ENCODE measurements around the gene HCN3. TPM values are rescaled to one million over a fixed set of nuclear protein-coding genes. Genes with fewer than 3 reads are reported as not detected.
A peak's percentile ranks its signal among the peaks of the same experiment; 100 is the strongest.

The HCN3 gene
- total and polyA plus RNA-seq, 2 of the 13 experiments (the other 11 are each of a cell fraction or from before 2014, with no cell fraction given): 2.4 to 10.2 TPM

DNA sequence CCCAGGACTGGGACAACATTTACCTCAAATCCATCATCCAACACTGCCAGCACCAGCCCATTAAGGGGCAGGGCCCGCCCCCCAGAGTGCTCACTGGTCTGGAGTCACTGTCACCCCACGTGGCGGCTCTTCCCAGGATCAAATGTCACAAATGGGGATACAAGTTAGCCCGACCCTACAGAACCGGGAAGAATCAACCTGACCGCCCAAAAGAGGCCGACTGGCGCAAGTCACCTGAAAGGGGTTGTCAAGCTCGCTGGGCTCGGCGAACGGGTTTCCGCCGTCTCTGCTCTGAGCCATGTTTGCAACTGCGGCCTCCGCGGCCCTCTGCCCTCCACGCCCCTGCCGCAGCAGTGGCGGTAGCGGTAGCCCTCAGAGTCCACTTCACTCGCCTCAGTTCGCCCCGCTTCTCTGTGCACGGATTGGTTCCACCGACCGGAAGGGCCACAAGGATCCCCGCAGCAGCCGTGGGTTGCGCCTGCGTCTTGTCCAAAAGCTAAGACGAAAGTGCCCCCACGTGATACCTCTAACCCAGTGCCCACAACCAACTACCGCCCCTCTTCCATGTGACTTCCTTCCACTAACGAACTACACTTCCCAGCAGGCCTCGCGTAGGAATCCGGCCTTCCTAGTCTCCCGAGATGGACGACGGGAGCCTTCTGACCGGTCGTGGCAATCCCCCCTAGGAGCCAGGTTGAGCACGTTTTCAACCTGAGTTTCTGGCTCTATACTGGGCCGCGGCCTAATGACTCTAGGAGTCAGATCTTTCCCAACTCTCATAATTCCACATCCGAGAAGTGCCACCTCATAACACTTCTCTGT, 15.2 kb upstream of the HCN3 start, which contains the start of gene SCAMP3 (continued):
- TF ChIP-seq, protein P1, sequence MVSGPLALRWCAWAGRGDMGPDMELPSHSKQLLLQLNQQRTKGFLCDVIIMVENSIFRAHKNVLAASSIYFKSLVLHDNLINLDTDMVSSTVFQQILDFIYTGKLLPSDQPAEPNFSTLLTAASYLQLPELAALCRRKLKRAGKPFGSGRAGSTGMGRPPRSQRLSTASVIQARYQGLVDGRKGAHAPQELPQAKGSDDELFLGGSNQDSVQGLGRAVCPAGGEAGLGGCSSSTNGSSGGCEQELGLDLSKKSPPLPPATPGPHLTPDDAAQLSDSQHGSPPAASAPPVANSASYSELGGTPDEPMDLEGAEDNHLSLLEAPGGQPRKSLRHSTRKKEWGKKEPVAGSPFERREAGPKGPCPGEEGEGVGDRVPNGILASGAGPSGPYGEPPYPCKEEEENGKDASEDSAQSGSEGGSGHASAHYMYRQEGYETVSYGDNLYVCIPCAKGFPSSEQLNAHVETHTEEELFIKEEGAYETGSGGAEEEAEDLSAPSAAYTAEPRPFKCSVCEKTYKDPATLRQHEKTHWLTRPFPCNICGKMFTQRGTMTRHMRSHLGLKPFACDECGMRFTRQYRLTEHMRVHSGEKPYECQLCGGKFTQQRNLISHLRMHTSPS (CRISPR knock-in tag; IDR thresholded peaks at IDR 0.05; ENCODE audit: low read depth): peak; percentile 18; the same call in 1 of the 2 replicates
- TF ChIP-seq, protein P2, sequence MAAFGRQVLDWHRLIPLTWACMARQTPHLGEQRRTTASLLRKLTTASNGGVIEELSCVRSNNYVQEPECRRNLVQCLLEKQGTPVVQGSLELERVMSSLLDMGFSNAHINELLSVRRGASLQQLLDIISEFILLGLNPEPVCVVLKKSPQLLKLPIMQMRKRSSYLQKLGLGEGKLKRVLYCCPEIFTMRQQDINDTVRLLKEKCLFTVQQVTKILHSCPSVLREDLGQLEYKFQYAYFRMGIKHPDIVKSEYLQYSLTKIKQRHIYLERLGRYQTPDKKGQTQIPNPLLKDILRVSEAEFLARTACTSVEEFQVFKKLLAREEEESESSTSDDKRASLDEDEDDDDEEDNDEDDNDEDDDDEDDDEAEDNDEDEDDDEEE (CRISPR knock-in tag; IDR thresholded peaks at IDR 0.05): peak; percentile 68; the same call in 1 of the 2 replicates
- 0 out of 2 replicates have a peak, but pooled peaks have one; percentile 23 for TF ChIP-seq TOE1 (CRISPR knock-in tag; IDR thresholded peaks at IDR 0.05)
- TF ChIP-seq, protein P3, sequence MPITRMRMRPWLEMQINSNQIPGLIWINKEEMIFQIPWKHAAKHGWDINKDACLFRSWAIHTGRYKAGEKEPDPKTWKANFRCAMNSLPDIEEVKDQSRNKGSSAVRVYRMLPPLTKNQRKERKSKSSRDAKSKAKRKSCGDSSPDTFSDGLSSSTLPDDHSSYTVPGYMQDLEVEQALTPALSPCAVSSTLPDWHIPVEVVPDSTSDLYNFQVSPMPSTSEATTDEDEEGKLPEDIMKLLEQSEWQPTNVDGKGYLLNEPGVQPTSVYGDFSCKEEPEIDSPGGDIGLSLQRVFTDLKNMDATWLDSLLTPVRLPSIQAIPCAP (CRISPR knock-in tag; IDR thresholded peaks at IDR 0.05; ENCODE audit: low read depth): 0 out of 2 replicates have a peak, but pooled peaks have one; percentile 51
- TF ChIP-seq ZSCAN25 (CRISPR knock-in tag; IDR thresholded peaks at IDR 0.05): peak; percentile 68
- TF ChIP-seq ZMYM2 (CRISPR knock-in tag; IDR thresholded peaks at IDR 0.05): no peak
- no peak for TF ChIP-seq ZNF451 (CRISPR knock-in tag; IDR thresholded peaks at IDR 0.05)
- no peak for TF ChIP-seq RELA (CRISPR knock-in tag; IDR thresholded peaks at IDR 0.05)
- no peak for TF ChIP-seq HMGA1 (CRISPR knock-in tag; conservative IDR thresholded peaks at IDR 0.05)
- TF ChIP-seq MTF2 (CRISPR knock-in tag; IDR thresholded peaks at IDR 0.05; ENCODE audit: borderline replicate concordance): no peak
- 0 out of 2 replicates have a peak, but pooled peaks have one; percentile 73 for TF ChIP-seq ZNF230 (CRISPR knock-in tag; IDR thresholded peaks at IDR 0.05)
- TF ChIP-seq NFIC (IDR thresholded peaks at IDR 0.05; ENCODE audit: low read length): no peak
- TF ChIP-seq, protein P4, sequence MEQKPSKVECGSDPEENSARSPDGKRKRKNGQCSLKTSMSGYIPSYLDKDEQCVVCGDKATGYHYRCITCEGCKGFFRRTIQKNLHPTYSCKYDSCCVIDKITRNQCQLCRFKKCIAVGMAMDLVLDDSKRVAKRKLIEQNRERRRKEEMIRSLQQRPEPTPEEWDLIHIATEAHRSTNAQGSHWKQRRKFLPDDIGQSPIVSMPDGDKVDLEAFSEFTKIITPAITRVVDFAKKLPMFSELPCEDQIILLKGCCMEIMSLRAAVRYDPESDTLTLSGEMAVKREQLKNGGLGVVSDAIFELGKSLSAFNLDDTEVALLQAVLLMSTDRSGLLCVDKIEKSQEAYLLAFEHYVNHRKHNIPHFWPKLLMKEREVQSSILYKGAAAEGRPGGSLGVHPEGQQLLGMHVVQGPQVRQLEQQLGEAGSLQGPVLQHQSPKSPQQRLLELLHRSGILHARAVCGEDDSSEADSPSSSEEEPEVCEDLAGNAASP (CRISPR knock-in tag; IDR thresholded peaks at IDR 0.05; ENCODE audit: borderline replicate concordance): no peak; the same call in 1 of the 2 replicates
- no peak for TF ChIP-seq ZNF484 (CRISPR knock-in tag; IDR thresholded peaks at IDR 0.05; ENCODE audit: borderline replicate concordance, low read depth)
- TF ChIP-seq ZSCAN21 (CRISPR knock-in tag; IDR thresholded peaks at IDR 0.05; ENCODE audit: borderline replicate concordance): peak; percentile 78; the same call in 1 of the 2 replicates
- peak; percentile 34; the same call in 1 of the 2 replicates for TF ChIP-seq ZNF614 (CRISPR knock-in tag; IDR thresholded peaks at IDR 0.05; ENCODE audit: borderline replicate concordance)
- 0 out of 2 replicates have a peak, but pooled peaks have one; percentile 35 for TF ChIP-seq RARA (CRISPR knock-in tag; IDR thresholded peaks at IDR 0.05)
- peak; percentile 83; the same call in 1 of the 2 replicates for TF ChIP-seq ZNF552 (CRISPR knock-in tag; IDR thresholded peaks at IDR 0.05; ENCODE audit: borderline replicate concordance)
- peak; percentile 95 for TF ChIP-seq RAD51 (IDR thresholded peaks at IDR 0.05; ENCODE audit: borderline replicate concordance)
- TF ChIP-seq, protein P5, sequence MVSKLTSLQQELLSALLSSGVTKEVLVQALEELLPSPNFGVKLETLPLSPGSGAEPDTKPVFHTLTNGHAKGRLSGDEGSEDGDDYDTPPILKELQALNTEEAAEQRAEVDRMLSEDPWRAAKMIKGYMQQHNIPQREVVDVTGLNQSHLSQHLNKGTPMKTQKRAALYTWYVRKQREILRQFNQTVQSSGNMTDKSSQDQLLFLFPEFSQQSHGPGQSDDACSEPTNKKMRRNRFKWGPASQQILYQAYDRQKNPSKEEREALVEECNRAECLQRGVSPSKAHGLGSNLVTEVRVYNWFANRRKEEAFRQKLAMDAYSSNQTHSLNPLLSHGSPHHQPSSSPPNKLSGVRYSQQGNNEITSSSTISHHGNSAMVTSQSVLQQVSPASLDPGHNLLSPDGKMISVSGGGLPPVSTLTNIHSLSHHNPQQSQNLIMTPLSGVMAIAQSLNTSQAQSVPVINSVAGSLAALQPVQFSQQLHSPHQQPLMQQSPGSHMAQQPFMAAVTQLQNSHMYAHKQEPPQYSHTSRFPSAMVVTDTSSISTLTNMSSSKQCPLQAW (CRISPR knock-in tag; IDR thresholded peaks at IDR 0.05): peak; percentile 65
- peak; percentile 51 for TF ChIP-seq ZNF263 (CRISPR knock-in tag; IDR thresholded peaks at IDR 0.05)
- TF ChIP-seq SP2 (CRISPR knock-in tag; IDR thresholded peaks at IDR 0.05): peak; percentile 65
